ENCODE measurements around the gene TDRD9.
A peak's percentile ranks its signal among the peaks of the same experiment; 100 is the strongest.

TDRD9 gene

DNA sequence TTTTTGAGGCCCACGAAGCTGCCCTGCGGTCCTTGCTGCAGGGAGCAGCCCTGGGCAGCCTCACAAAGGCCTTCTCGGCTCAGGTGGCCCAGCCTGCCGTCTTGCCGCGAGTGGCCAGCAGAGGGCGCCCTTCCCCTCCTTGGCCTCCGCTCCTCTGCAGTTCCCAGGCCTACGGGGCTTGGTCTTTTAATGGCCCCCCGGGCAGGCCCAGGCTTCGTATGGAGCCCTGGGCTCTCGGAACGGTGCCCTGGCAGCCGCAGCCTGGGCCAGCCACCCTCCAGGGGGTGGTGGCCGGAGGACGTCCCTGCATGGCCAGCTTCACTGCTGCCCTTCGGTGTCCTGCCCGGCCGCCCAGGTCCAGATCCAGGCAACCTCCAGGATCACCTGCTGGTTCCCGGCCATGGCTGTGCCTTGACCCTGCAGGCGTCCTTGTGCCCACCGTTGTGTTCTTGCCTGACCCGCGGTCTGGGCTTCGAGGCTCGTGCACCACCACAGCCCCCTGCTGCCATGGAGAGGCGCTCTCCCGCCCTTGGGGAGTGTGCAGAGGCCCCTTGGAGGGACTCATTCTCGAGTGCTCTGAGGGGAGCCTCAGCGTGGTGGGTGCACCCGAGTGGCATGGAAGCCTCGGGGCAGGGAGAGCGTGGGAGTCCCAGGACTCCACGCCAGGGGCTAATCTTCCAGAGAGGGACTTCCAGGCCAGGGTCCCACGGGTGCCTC lies 166.6 kb downstream of the TDRD9 start:
- peak; percentile 37 for DNase-seq

DNA sequence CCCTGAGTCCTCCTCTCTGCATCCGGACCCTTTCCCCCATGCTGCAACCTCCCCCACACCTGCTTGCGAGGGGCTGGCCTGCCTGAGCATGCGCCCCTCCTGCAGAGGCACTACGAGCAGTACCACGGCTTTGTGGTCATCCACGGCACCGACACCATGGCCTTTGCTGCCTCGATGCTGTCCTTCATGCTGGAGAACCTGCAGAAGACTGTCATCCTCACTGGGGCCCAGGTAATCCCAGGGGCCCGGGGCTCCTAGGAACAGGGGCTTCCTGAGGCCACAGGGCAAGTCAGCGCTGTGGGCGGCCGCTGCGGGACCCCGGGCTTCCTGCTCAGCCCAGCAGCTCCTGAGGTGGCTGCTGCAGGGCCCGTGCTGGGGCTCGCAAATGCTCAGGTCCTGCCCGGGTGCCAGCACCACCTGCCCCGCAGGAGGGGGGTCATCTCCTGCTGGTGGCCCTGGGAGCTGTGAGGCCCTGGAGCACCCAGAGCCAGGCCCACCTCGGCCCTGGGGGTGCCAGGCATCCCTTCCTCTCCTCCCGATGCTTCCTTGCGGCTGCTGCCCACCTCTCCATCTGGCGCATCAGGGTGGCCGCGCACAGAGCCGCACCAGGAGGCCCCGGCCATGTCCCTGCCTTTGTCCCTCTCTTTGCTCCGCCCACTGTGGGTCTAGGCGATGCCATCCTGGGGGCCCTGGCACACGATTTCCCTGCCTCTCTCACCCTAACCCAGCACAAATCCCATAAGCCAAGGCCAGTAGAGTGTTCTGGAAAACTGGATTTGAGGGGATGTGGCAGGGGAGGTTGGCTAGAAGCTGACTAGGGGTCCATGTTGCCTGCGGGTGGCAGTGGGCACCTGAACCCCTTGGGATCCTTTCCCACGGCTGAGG lies 167.4 kb downstream of the TDRD9 start:
- DNase-seq, result no peak

DNA sequence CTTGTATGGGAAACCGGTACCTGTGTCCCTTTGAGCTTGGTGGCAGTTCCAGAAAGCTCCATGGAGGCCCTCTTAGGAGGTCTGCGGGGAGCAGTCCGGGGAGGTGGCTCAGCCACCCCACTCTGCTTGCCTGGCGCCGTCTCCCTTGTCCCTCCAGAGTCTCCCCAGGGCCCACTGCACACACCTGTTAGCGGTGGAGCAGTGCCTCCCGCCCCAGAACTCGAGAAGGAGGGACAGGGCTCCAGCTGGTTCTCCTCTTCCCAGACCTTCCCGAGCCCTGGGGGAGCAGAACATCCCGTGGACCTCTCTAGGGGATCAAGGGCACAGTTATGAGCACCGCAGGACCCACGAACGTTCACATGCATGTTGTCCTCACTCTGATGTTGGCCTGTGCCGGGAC lies 168.1 kb downstream of the TDRD9 start:
- DNase-seq, result no peak

DNA sequence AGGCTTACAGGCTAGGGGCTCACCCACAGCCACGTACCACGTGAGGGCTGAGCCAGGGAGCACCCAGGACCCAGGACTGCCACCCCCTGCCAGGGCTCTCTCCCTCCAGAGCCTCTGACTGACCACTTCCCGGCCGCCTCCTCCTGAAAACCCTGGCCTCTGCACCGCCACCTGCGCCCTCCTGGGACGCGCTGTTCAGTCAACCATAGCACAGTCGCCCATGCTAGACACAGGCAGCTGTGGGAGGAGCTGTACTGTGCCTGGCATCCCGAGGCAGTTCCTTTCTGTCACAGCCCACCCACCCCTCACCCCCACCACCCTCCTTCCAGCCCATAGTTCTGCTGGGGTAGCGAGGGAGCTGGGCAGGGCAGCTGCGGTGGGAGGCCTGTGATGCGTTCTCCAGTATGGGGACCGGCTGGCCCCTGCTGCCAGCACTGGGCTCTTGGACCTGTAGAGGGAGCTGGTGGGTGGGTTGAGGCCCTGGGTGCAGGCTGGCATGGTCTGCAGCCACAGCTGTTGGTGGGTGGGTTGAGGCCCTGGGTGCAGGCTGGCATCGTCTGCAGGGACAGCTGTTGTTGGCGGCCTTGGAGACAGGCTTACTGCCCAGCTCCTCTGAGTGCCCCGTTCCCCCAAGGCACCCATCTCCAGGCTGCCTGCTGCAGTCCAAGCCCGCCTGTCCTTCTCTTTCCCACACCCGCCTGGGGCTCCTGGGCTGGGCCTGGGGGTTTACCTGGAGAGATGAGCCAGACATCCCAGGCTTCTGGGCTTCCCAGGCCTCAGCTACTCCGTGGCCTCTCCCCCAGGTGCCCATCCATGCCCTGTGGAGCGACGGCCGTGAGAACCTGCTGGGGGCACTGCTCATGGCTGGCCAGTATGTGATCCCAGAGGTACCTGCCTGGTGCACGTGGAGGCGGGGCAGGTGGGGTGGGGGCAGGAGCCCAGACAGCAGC lies 168.8 kb downstream of the TDRD9 start:
- DNase-seq, result no peak

DNA sequence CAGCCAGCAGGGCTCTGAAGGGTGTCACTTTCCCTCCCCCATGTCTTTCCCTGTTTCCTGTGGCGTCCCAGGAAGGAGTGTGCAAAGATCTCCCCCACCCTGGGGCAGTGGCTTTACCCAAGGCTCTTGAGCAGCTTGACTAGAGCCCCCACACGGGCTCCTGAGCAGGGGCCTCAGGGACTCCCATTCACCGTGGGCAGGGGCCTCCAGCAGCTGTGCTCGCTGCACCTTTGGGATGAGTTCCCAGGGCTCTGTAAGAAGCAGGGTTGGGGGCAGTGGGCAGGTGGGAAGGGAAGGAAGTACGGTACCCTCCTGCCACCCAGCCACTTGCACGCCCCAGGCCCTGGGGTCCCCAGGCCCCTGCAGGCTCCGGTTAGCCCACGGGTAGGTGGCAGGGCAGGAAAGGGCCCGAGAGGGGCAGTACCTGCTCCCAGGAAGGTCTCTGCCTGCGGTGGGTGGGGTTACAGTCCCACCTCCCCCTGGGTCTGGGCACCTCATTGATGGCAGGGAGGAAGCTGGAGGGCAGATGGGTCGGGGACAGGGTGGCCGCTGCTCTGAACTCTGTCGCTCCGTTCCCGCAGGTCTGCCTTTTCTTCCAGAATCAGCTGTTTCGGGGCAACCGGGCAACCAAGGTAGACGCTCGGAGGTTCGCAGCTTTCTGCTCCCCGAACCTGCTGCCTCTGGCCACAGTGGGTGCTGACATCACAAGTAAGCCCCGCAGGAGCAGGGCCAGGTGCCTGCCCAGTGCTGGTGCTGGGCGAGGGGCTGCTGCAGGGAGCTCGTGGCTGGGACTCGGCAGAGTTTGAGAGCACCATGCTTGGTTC lies 170.2 kb downstream of the TDRD9 start:
- DNase-seq, result no peak

DNA sequence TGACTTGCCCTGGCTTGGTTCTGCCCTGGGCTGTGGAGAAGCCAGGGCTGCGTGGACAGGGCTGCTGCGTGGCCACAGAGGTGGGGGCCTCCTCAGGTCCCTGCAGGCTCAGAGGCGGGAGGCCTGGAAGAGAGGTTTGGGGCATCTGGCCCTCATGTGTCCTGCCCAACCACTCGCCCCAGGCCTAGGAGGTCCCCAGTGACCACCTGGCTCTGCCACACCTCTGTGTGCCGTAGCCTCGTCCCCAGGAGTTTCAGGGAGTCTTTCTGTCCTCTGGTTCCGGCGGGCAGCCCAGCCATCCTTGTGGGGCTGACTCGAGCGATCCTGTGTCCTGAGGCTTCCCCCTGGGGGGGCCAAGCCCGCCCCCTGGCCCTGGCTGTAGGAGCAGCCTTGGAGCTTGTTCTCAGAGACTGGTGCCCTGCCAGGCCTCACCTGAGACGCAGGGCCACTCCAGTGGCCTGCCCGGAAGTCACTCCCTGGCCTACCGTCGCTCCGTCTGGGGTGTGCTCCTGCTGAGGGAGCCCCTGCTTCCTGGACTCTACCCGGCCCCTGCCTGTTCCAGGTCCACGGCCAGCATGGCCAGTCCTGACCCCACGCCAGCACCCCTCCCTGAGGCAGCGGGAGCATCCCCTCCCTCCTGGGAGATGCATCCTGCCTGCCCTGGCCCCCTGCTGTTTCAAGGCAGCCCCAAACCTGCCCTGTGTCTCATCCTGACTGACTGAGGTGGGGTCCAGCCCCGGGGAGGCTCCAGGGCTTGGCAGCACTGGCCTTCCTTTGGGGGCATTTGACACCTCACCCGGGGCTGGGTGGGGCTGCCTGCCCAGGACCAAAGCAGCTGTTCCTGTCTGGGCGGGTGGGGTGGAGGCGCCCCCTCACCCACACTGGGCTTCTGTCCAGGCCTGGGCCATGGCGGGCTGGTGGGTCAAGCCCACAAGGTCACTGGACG lies 171.1 kb downstream of the TDRD9 start:
- no peak for DNase-seq

DNA sequence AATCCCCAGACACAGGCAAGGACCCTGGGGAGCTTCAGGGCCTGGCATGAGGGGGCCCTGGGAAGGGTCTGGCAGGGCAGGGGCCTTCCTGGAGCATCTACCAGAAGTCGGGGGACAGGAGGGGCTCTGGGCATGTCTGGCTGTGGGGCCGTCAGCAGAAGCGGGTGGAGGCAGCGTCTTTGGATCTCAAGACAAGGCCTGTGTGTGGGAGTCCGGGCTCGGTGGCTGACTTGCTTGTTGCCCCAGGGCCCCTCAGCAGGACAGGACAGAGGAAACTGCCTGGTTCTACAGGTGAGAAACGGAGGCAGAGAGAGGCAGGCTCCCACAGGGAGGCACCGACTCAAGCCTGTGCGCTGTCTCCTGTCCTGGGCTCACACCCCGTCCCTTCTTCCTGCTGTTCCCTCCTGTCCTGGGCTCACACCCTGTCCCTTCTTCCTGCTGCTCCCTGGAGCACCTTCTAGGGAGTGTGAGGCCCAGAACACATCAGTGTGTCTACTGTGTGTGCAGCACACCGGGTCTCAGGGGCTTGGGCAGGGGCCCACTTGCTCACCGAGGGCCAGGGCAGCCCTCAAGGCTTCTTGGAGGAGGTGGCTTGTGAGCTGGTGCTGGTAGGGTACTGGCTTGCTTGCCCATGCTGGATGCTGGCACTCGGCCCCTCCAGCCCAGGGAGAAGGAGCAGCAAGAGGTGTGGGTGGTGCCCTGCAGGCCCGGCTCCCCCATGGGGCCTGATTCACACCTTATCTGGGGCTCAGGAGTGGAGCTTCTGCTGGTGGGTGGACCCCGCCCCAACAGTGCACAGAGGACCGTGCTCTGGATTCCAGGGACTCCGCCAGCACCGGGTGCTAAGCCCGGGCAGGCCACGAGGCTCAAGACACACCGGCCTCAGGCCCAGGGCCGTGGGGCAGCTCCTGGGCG lies 172.2 kb downstream of the TDRD9 start:
- no peak for DNase-seq

DNA sequence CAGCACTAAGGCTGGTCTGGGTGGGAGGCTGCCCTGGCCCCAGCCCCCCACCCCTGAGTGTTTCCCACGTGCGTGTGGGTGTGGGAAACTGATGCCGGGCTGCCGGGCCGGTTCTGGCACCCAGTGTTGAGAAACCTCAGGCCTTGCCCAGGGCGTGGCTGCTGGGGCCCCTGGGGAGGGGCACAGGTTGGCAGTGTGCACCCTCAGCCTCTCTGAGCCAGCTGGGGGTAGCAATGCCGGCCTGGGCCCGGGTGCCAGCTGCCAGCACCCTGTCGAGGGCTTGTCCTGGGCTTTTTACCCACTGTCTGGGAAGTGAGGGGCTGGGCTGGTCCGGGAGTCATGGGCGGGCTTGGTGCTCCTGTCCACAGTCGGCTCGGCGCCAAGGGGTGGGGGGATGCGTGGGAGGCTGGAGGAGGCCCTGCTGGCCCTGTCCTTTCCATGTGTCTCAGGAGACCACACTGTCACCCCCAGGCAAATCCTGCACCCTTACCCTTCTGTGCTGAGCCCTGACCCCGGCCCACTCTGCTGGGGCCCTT lies 172.9 kb downstream of the TDRD9 start:
- no peak for DNase-seq

DNA sequence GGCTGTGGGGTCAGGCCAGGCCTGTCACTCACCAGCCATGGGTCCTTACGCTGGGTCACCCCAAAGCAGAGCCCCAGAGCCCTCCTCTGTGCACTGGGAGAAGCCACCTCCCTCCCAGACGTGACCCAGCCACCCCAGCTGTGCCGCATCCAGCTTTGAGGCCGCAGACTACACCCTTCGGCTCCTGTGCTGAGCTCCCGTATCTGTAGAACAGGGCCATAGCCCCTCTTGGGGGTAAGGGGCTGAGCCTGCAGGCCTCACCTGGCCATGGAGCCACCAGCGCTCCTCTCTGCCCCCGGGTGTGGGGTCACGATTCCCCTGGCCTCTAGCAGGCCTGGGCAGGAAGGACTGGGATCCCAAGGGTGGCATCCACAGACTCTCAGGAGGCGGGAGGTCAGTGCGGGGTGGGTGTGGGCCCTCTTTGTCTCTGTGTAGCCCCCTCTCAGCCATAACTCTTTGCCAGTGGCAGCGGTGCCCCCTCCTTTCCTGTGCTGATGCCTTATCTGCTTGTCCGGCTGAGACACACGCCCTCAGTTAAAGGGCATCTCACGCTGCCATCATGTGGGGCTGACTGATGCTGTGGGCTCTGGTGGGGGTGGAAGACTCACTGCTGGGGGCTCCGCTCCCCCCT lies 173.5 kb downstream of the TDRD9 start:
- DNase-seq, result no peak
